Measurements from ENCODE around the gene CORT. TPM values are rescaled to one million over a fixed set of nuclear protein-coding genes. Genes with fewer than 3 reads are reported as not detected.

The CORT gene
- total RNA-seq, 1 experiment from 2014 or later = 0.66 TPM

DNA sequence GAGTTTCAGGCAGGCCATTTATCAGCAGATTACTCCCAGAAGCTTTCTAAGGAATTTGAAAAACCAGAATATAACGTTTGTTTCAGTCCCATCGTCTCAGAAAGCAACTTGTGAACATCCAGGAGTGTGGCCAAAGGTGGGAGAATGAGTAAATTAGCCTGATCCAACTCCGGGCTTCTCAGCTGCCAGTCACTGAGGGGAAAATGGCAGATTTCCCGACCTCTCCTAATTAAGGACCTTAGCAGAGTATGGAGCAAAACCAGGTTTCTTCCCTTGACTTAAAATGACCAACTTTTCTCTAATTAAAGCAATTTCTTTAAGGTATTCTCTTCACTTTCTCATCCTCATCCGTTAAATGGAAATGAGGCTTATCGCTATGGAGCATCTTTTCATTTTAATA is 1.0 kb downstream of the CORT start:
- H3K9me3 Mint-ChIP-seq = no peaks in the 10 kb centered on the region
- POLR2A ChIA-PET = interaction anchor here (0.5 kb wide), 1 partner anchor 804 kb away, joined by 3 read pairs; no protein-coding TSS in a partner anchor
- DNase-seq (ENCODE audit: low spot score) (no peak), ATAC-seq (no peak)
- peaks cover 3% of the 10 kb centered on the region; the same call in 1 of the 2 replicates for H3K36me3 Mint-ChIP-seq
- peak overlapping the region; percentile 3 for H3K27ac Mint-ChIP-seq
- CTCF ChIA-PET = interaction anchor here (1.3 to 5.0 kb wide), 3 partner anchors 16 to 57 kb away, joined by 4 to 35 read pairs (median 5); partner anchors contain the start of gene CENPS
- no peaks in the 10 kb centered on the region; the same call in 1 of the 2 replicates for H3K27me3 Mint-ChIP-seq (ENCODE audit: low read depth)
- H3K4me1 Mint-ChIP-seq = peaks cover 23% of the 10 kb centered on the region
- H3K4me3 Mint-ChIP-seq = peak overlapping the region; percentile 25
- no peak for TF ChIP-seq ZNF317 (CRISPR knock-in tag; IDR thresholded peaks at IDR 0.05; ENCODE audit: borderline replicate concordance, low read depth)
- no peak for TF ChIP-seq ZNF219 (CRISPR knock-in tag; IDR thresholded peaks at IDR 0.05; ENCODE audit: borderline replicate concordance)
- no peak for TF ChIP-seq ATF1 (CRISPR knock-in tag; IDR thresholded peaks at IDR 0.05)
- TF ChIP-seq OVOL2 (CRISPR knock-in tag; IDR thresholded peaks at IDR 0.05; ENCODE audit: borderline replicate concordance) = no peak
- TF ChIP-seq, protein P1, sequence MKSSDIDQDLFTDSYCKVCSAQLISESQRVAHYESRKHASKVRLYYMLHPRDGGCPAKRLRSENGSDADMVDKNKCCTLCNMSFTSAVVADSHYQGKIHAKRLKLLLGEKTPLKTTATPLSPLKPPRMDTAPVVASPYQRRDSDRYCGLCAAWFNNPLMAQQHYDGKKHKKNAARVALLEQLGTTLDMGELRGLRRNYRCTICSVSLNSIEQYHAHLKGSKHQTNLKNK (CRISPR knock-in tag; IDR thresholded peaks at IDR 0.05) = no peak
- TF ChIP-seq, protein P2, sequence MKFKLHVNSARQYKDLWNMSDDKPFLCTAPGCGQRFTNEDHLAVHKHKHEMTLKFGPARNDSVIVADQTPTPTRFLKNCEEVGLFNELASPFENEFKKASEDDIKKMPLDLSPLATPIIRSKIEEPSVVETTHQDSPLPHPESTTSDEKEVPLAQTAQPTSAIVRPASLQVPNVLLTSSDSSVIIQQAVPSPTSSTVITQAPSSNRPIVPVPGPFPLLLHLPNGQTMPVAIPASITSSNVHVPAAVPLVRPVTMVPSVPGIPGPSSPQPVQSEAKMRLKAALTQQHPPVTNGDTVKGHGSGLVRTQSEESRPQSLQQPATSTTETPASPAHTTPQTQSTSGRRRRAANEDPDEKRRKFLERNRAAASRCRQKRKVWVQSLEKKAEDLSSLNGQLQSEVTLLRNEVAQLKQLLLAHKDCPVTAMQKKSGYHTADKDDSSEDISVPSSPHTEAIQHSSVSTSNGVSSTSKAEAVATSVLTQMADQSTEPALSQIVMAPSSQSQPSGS (CRISPR knock-in tag; IDR thresholded peaks at IDR 0.05; ENCODE audit: borderline replicate concordance, low read depth) = no peak
- no peak for TF ChIP-seq RORB (CRISPR knock-in tag; IDR thresholded peaks at IDR 0.05)
- TF ChIP-seq, protein P3, sequence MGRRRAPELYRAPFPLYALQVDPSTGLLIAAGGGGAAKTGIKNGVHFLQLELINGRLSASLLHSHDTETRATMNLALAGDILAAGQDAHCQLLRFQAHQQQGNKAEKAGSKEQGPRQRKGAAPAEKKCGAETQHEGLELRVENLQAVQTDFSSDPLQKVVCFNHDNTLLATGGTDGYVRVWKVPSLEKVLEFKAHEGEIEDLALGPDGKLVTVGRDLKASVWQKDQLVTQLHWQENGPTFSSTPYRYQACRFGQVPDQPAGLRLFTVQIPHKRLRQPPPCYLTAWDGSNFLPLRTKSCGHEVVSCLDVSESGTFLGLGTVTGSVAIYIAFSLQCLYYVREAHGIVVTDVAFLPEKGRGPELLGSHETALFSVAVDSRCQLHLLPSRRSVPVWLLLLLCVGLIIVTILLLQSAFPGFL (CRISPR knock-in tag; IDR thresholded peaks at IDR 0.05; ENCODE audit: borderline replicate concordance) = no peak
- TF ChIP-seq, protein P4, sequence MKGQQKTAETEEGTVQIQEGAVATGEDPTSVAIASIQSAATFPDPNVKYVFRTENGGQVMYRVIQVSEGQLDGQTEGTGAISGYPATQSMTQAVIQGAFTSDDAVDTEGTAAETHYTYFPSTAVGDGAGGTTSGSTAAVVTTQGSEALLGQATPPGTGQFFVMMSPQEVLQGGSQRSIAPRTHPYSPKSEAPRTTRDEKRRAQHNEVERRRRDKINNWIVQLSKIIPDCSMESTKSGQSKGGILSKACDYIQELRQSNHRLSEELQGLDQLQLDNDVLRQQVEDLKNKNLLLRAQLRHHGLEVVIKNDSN (CRISPR knock-in tag; IDR thresholded peaks at IDR 0.05) = no peak
- TF ChIP-seq NR3C1 (CRISPR knock-in tag; conservative IDR thresholded peaks at IDR 0.05; ENCODE audit: low read depth) = no peak

DNA sequence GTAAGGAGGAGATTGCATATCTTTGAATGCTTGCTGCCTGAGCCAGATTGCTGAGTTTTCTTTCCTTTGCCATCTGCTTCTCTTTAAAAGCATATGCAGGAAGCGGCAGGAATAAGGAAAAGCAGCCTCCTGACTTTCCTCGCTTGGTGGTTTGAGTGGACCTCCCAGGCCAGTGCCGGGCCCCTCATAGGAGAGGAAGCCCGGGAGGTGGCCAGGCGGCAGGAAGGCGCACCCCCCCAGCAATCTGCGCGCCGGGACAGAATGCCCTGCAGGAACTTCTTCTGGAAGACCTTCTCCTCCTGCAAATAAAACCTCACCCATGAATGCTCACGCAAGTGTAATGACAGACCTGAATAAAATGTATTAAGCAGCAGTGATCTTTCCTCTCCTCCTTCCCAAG is 1.5 kb downstream of the CORT start:
- ChIA-PET POLR2A (no interaction called here), CTCF (interaction anchor here (1.0 to 5.0 kb wide), 4 partner anchors 16 to 56 kb away, joined by 4 to 35 read pairs (median 4); partner anchors contain the start of gene CENPS)
- Mint-ChIP-seq H3K4me3 (peak overlapping the region; percentile 25), H3K27me3 (ENCODE audit: low read depth) (no peaks in the 10 kb centered on the region; the same call in 1 of the 2 replicates), H3K4me1 (peaks cover 23% of the 10 kb centered on the region), H3K36me3 (peaks cover 7% of the 10 kb centered on the region), H3K27ac (peak overlapping the region; percentile 3), H3K9me3 (no peaks in the 10 kb centered on the region)
- ATAC-seq (peak; percentile 40), DNase-seq (ENCODE audit: low spot score) (no peak)
- TF ChIP-seq IRF2 (CRISPR knock-in tag; IDR thresholded peaks at IDR 0.05; ENCODE audit: borderline replicate concordance, low read depth) (no peak), ZNF317 (CRISPR knock-in tag; IDR thresholded peaks at IDR 0.05; ENCODE audit: borderline replicate concordance, low read depth) (no peak), JAZF1 (CRISPR knock-in tag; IDR thresholded peaks at IDR 0.05) (no peak), RORB (CRISPR knock-in tag; IDR thresholded peaks at IDR 0.05) (no peak), FOXK1 (CRISPR knock-in tag; IDR thresholded peaks at IDR 0.05) (no peak), RELA (CRISPR knock-in tag; IDR thresholded peaks at IDR 0.05; ENCODE audit: borderline replicate concordance) (no peak), NR3C1 (CRISPR knock-in tag; conservative IDR thresholded peaks at IDR 0.05; ENCODE audit: low read depth) (no peak), ELF4 (CRISPR knock-in tag; IDR thresholded peaks at IDR 0.05; ENCODE audit: low read depth) (no peak), CBFB (CRISPR knock-in tag; IDR thresholded peaks at IDR 0.05; ENCODE audit: low read depth) (no peak), ZNF396 (CRISPR knock-in tag; IDR thresholded peaks at IDR 0.05; ENCODE audit: borderline replicate concordance) (no peak)
- TF ChIP-seq, protein P4 (CRISPR knock-in tag; IDR thresholded peaks at IDR 0.05) = no peak
- TF ChIP-seq, protein P5, sequence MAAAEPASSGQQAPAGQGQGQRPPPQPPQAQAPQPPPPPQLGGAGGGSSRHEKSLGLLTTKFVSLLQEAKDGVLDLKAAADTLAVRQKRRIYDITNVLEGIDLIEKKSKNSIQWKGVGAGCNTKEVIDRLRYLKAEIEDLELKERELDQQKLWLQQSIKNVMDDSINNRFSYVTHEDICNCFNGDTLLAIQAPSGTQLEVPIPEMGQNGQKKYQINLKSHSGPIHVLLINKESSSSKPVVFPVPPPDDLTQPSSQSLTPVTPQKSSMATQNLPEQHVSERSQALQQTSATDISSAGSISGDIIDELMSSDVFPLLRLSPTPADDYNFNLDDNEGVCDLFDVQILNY (CRISPR knock-in tag; IDR thresholded peaks at IDR 0.05) = no peak
- TF ChIP-seq, protein P6, sequence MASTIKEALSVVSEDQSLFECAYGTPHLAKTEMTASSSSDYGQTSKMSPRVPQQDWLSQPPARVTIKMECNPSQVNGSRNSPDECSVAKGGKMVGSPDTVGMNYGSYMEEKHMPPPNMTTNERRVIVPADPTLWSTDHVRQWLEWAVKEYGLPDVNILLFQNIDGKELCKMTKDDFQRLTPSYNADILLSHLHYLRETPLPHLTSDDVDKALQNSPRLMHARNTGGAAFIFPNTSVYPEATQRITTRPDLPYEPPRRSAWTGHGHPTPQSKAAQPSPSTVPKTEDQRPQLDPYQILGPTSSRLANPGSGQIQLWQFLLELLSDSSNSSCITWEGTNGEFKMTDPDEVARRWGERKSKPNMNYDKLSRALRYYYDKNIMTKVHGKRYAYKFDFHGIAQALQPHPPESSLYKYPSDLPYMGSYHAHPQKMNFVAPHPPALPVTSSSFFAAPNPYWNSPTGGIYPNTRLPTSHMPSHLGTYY (CRISPR knock-in tag; IDR thresholded peaks at IDR 0.05) = no peak
- TF ChIP-seq, protein P7, sequence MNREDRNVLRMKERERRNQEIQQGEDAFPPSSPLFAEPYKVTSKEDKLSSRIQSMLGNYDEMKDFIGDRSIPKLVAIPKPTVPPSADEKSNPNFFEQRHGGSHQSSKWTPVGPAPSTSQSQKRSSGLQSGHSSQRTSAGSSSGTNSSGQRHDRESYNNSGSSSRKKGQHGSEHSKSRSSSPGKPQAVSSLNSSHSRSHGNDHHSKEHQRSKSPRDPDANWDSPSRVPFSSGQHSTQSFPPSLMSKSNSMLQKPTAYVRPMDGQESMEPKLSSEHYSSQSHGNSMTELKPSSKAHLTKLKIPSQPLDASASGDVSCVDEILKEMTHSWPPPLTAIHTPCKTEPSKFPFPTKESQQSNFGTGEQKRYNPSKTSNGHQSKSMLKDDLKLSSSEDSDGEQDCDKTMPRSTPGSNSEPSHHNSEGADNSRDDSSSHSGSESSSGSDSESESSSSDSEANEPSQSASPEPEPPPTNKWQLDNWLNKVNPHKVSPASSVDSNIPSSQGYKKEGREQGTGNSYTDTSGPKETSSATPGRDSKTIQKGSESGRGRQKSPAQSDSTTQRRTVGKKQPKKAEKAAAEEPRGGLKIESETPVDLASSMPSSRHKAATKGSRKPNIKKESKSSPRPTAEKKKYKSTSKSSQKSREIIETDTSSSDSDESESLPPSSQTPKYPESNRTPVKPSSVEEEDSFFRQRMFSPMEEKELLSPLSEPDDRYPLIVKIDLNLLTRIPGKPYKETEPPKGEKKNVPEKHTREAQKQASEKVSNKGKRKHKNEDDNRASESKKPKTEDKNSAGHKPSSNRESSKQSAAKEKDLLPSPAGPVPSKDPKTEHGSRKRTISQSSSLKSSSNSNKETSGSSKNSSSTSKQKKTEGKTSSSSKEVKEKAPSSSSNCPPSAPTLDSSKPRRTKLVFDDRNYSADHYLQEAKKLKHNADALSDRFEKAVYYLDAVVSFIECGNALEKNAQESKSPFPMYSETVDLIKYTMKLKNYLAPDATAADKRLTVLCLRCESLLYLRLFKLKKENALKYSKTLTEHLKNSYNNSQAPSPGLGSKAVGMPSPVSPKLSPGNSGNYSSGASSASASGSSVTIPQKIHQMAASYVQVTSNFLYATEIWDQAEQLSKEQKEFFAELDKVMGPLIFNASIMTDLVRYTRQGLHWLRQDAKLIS (CRISPR knock-in tag; IDR thresholded peaks at IDR 0.05; ENCODE audit: borderline replicate concordance) = no peak
- TF ChIP-seq, protein P8, sequence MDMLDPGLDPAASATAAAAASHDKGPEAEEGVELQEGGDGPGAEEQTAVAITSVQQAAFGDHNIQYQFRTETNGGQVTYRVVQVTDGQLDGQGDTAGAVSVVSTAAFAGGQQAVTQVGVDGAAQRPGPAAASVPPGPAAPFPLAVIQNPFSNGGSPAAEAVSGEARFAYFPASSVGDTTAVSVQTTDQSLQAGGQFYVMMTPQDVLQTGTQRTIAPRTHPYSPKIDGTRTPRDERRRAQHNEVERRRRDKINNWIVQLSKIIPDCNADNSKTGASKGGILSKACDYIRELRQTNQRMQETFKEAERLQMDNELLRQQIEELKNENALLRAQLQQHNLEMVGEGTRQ (CRISPR knock-in tag; IDR thresholded peaks at IDR 0.05) = no peak

Data from WTC11 (cell line).